K562 (cell line): Measurements from ENCODE around the gene SLC37A2. TPM values are rescaled to one million over a fixed set of nuclear protein-coding genes. Genes with fewer than 3 reads are reported as not detected.
A peak's percentile ranks its signal among the peaks of the same experiment; 100 is the strongest.

Experiments used
- polyA plus RNA-seq, 8 experiments: library from polyadenylated mRNA; depleted of rRNA in 4 of 8; stranded (reverse) in 5 of 8; unstranded in 3 of 8; fragments of >200 nt; fragmentation: Nextera tagmentation in 2 of 8; fragmentation: Illumina TruSeq in 1 of 8; extraction: Ambion mirVana in 2 of 8; extraction: Trizol in 1 of 8; gene quantifications; 2 replicates each; pipeline versions ENCODE4 v1.2.1 to v1.2.3, GENCODE V29; 2011 to 2014; ENCODE audit warnings: inconsistent platforms in 1 of 8, missing spikeins in 1 of 8
- total RNA-seq, 7 experiments: library from RNA; depleted of rRNA in 6 of 7; stranded (reverse); fragments of >200 nt in 6 of 7; fragmentation: Illumina TruSeq in 2 of 7; extraction: Trizol in 2 of 7; gene quantifications; 2 replicates each; pipeline versions ENCODE4 v1.2.1 to v1.2.3, GENCODE V29; 2011 to 2021; ENCODE audit warnings: low replicate concordance in 1 of 7
- TF ChIP-seq, protein P1 (sequence below), 2 experiments: fragments of 450-650 bp in 1 of 2; sonication (generic) in 1 of 2; formaldehyde crosslinking in 1 of 2; IDR thresholded peaks; 2 replicates each; pipeline versions ENCODE4 v1.7.1 to v1.9.0; 2016 to 2022; ENCODE audit warnings: inconsistent platforms in 1 of 2, mild to moderate bottlenecking in 1 of 2, missing genetic modification reagents in 1 of 2
- TF ChIP-seq, protein P2 (sequence below): sonication (generic); IDR thresholded peaks from 2 replicates; pipeline ENCODE4 v1.6.1; 2016

Gene SLC37A2
- total and polyA plus RNA-seq, 9 of the 15 experiments (the other 6 are each of a cell fraction or from before 2014, with no cell fraction given): 0.01 to 1.2 (median 0.52) TPM

DNA sequence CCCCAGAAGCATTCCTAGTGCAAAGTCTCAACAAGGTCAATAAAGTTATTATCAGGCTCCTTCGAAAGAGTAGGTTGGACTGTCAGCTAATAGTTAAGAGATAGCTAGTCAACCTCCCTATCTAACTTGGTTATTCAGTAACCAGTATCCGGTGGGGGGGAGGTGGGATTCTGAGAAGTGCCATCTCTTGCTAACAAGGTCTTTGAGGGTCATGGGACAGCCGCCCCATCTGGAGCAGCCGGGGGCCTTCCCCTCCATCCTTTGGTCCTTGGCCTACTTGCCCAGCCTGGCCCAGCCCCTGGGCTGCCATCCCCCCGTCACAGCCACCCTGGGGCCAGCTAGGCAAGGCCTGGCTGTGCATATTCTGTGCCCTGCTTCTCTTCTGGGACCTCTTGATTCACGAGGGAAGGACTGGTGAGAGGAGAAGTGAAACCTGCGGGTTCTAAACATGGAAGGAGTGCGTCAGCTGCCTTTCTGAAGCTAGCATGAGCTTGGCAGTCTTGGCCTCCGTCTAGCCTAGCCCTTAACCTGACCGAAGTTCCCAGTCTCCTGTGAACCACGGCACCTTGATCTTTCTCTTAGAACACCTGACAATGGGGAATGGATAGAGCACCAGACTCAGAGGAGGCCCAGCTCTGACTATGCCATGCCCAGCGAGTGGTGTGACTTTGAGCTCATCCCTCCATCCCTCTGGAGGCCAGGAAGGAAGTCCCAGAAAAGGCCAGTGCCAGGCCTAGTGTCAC, 9.3 kb downstream of the SLC37A2 start (continued):
- TF ChIP-seq, protein P1, sequence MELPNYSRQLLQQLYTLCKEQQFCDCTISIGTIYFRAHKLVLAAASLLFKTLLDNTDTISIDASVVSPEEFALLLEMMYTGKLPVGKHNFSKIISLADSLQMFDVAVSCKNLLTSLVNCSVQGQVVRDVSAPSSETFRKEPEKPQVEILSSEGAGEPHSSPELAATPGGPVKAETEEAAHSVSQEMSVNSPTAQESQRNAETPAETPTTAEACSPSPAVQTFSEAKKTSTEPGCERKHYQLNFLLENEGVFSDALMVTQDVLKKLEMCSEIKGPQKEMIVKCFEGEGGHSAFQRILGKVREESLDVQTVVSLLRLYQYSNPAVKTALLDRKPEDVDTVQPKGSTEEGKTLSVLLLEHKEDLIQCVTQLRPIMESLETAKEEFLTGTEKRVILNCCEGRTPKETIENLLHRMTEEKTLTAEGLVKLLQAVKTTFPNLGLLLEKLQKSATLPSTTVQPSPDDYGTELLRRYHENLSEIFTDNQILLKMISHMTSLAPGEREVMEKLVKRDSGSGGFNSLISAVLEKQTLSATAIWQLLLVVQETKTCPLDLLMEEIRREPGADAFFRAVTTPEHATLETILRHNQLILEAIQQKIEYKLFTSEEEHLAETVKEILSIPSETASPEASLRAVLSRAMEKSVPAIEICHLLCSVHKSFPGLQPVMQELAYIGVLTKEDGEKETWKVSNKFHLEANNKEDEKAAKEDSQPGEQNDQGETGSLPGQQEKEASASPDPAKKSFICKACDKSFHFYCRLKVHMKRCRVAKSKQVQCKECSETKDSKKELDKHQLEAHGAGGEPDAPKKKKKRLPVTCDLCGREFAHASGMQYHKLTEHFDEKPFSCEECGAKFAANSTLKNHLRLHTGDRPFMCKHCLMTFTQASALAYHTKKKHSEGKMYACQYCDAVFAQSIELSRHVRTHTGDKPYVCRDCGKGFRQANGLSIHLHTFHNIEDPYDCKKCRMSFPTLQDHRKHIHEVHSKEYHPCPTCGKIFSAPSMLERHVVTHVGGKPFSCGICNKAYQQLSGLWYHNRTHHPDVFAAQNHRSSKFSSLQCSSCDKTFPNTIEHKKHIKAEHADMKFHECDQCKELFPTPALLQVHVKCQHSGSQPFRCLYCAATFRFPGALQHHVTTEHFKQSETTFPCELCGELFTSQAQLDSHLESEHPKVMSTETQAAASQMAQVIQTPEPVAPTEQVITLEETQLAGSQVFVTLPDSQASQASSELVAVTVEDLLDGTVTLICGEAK (IDR thresholded peaks at IDR 0.05): 0 out of 2 replicates have a peak, but pooled peaks have one; percentile 27
- TF ChIP-seq, protein P1 (CRISPR knock-in tag; IDR thresholded peaks at IDR 0.05): no peak
- TF ChIP-seq, protein P2, sequence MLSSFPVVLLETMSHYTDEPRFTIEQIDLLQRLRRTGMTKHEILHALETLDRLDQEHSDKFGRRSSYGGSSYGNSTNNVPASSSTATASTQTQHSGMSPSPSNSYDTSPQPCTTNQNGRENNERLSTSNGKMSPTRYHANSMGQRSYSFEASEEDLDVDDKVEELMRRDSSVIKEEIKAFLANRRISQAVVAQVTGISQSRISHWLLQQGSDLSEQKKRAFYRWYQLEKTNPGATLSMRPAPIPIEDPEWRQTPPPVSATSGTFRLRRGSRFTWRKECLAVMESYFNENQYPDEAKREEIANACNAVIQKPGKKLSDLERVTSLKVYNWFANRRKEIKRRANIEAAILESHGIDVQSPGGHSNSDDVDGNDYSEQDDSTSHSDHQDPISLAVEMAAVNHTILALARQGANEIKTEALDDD: peak; percentile 87
